Pons (tissue), 1 donor: ENCODE data around the gene SLC35B2.
A peak's percentile ranks its signal among the peaks of the same experiment; 100 is the strongest.

ENCODE experiments used
- DNase-seq: peaks from one replicate; pipeline ENCODE4 v3.0.0-alpha.2; 2016; ENCODE audit warnings: low spot score

The SLC35B2 gene

GRCh38 chr6:44285552-44286284 is 28.4 kb upstream of the SLC35B2 start:
- no peak for DNase-seq

- no peak for DNase-seq
Measured at GRCh38 chr6:44284867-44285266, 27.5 kb upstream of the SLC35B2 start.

- DNase-seq, result no peak
Measured at GRCh38 chr6:44284121-44284520, 26.8 kb upstream of the SLC35B2 start.

GRCh38 chr6:44278774-44279697 is 21.7 kb upstream of the SLC35B2 start:
- no peak for DNase-seq

GRCh38 chr6:44278315-44278714 is 21.0 kb upstream of the SLC35B2 start:
- no peak for DNase-seq

- no peak for DNase-seq
Measured at GRCh38 chr6:44277763-44278162, 20.4 kb upstream of the SLC35B2 start.

GRCh38 chr6:44276667-44277640 is 19.6 kb upstream of the SLC35B2 start:
- DNase-seq, result no peak

GRCh38 chr6:44275749-44276648 is 18.7 kb upstream of the SLC35B2 start:
- no peak for DNase-seq

GRCh38 chr6:44275271-44275748 is 18.0 kb upstream of the SLC35B2 start:
- no peak for DNase-seq

- DNase-seq, result no peak
Measured at GRCh38 chr6:44273617-44274016, 16.3 kb upstream of the SLC35B2 start.

- DNase-seq, result no peak
Measured at GRCh38 chr6:44272999-44273566, 15.8 kb upstream of the SLC35B2 start.

- DNase-seq, result no peak
Measured at GRCh38 chr6:44272529-44272928, 15.2 kb upstream of the SLC35B2 start.

GRCh38 chr6:44271914-44272313 is 14.6 kb upstream of the SLC35B2 start:
- DNase-seq, result no peak

GRCh38 chr6:44271406-44271723 is 14.0 kb upstream of the SLC35B2 start:
- no peak for DNase-seq

- DNase-seq, result no peak
Measured at GRCh38 chr6:44270526-44271405, 13.4 kb upstream of the SLC35B2 start.

GRCh38 chr6:44269921-44270525 is 12.7 kb upstream of the SLC35B2 start, which contains the start of gene TMEM151B:
Gene TMEM151B (plus strand): TSS chr6:44270450. CDS start chr6:44270743, 293 bp downstream.
- no peak for DNase-seq

GRCh38 chr6:44269178-44269920 is 12.0 kb upstream of the SLC35B2 start:
- no peak for DNase-seq

GRCh38 chr6:44268095-44268628 is 10.8 kb upstream of the SLC35B2 start:
- DNase-seq, result peak; percentile 54
